ENCODE data around the gene SLC29A1.
"Not testable (repeated sequence)": the region's sequence is repeated elsewhere in the genome, so short reads cannot be mapped to it uniquely, and the experiment has no call there.

Gene SLC29A1

GRCh38 chr6:44196351-44196750, 27.0 kb upstream of the SLC29A1 start:
- DNase-seq, result not testable (repeated sequence)

DNA sequence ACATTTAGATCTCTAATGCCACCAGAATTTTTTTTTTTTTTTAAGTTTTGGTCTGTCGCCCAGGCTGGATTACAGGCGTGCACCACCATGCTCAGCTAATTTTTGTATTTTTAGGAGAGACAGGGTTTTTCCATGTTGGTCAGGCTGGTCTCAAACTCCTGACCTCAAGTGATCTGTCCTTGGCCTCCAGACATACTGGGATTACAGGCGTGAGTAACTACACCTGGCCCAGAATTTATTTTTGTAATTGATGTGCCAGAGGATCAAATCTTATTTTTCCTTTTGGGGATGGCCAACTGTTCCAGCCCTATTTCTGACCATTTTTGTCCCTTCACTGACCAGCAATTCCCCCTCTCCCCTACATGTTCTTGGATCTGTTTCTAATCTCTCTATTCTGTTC, 24.7 kb upstream of the SLC29A1 start:
- no peak for DNase-seq

GRCh38 chr6:44199883-44200282, 23.5 kb upstream of the SLC29A1 start:
- no peak for DNase-seq

DNA sequence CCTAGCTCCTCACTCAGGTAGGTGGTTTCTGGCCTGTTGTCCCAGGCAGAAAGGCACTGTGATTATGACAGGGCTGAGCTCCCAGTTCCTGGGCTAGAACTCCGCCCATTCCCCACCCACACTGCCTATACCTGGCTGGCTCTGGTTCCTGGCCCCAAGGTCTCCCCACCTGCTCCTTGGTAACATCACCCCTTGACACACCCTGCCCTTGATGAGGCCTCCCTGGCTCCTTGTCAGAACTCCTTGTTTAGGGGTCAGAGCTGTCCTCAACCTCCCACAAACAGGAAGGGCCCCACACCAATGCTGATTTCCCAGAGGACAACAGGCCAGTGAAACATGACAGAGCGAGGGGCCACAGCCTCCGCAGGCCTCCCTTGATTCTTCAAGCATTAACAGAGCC, 22.2 kb upstream of the SLC29A1 start:
- no peak for DNase-seq

DNA sequence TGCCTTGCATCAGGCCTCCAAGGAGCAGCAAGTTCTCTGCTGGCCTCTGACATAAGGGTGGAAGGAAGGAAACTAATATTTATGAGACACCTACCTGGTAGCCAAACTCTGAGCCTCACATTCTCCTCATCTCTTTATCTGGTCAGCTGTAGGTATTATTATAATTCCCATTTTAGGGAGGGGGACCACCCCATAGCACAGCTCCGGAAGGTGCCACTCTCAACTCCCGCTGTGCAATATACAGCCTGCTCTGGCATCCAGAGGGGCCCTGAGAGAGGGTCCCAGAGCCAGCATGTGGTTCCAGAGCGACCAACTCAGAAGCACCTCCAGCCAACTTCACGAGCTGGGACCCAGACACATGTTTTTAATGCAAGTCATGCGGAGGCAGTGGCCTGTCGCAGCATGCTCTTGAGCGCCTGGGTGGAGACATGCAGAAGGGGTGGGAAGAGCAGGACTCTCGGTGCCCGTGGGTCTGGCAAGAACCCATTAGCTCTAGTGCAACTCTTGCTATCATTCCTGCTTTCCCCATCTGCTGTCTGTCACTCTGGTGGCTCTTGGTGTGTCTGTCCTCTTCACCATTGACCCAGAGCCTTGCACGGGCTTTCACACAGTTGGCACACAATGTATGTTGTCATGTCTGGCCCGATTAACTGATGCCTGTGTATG, 21.6 kb upstream of the SLC29A1 start:
- DNase-seq, result peak; percentile 16

DNA sequence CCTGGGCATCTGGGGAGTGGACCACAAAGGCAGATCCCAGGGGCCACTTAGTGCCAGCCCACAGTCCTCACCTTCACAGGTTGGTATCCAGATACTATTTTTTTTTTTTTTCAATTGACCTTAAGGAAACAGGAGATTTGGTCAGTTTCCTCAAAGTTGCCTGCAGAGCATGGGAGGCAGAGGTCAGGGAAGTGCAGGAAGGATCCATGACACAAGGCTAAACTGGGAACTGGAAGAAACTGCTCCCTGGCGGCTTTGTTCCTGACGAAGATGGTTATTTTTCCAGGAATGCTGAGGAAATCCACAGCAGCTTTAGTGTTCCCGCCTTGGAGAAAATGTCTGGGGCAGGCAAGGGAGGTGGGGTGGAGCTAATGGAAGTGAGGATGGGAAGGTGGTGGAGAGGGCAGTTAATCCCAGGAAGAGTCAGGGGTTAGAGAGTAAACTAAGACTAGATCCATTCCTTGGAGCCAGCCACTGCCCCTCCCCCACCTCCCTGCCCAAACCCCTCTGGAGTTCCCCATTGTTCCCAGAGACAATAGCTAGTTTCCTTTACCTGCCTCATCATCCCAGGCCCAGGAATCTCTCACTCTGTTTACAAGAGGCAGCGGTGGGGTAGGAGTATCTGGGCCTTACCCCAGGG, 20.9 kb upstream of the SLC29A1 start:
- no peak for DNase-seq

DNA sequence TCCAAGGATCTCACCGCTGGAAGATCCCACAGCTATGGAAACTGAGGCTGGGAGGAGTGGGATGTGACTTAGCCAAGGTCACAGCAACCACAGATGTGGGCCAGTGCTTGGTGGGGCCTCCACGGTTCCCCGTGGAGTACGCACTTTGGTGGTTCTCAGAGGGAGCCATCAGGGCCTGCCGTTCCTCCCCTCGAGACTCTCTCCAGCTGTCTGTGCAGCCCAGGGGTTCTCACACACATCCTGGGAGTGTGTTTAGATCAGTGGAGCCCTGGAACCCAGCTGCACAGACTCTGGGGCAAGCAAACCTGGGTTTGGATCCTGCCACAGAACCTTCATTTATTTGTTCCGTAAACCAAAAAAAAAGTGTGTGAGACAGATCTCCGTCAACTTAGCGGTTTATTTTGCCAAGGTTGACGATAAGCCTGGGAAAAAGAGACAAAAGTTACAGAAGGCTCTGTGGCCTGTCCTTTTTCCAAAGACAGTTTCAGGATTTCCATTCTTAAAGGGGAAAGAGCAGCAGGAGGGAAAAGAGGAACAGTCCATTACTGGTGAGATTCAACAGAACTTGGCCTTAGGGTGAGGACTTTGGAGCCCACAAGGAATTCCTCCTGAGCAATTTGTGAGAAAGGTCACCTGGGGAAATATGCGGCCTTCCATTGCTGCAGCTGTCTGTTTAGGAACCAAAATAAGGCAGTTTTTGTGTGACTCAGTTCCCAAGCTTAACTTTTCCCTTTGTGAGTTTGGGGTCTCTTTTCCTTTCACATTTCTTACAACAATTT, 20.2 kb upstream of the SLC29A1 start:
- DNase-seq, result no peak

GRCh38 chr6:44203955-44204354, 19.4 kb upstream of the SLC29A1 start:
- DNase-seq, result no peak

DNA sequence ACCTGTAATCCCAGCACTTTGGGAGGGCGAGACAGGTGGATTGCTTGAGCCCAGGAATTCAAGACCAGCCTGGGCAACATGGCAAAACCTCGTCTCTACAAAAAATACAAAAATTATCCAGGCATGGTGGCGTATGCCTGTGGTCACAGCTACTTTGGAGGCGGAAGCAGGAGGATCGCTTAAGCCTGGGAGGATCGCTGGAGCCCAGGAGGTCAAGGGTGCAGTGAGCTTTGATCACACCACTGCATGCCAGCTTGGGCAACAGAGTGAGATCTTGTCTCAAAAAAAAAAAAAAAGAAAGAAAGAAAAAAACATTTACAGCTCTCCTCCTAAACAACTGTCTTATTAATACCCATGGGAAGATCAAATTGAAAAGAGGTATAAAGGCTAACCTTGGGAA, 15.4 kb upstream of the SLC29A1 start:
- no peak for DNase-seq

GRCh38 chr6:44211284-44211683, 12.1 kb upstream of the SLC29A1 start:
- DNase-seq, result no peak

- DNase-seq, result no peak
Measured at GRCh38 chr6:44214307-44214706, 9.1 kb upstream of the SLC29A1 start.

DNA sequence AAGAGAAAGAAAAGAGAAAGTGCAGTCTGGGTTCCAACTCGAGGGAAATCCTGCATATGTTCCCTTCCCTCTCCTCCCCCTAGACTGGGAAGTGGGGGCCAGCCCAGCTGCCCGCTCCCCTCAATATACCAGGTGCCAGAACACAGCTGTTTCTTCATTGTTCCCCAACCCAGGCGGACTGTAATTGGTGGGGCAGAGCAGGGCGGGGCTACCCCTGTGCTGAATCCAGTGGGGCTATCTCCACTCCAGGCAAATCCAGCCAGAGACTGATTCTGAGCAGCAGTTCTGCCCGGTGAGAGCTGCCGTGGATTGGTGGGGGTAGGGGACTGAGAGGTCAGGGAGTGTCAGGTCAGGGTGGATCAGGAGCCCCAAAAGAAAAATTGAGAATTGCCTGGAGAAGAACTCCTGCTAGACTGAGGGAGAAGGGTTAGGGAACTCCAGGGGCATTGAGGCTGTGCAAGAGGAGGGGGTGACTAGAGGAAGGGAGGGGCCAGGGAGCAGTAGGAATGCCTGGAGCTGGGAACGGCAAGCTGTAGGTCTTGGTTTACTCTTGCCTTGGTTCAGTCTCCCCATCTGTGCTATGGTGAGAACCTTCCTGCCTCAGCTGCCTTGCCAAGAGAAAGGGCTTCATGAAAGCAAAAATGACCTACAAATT, 6.6 kb upstream of the SLC29A1 start, which contains the start of gene MYMX:
Gene MYMX (plus strand): TSS at position 250 of the 655 bp plus-strand sequence. CDS start 546 bp downstream, outside the sequence.
- DNase-seq, result peak; percentile 75

DNA sequence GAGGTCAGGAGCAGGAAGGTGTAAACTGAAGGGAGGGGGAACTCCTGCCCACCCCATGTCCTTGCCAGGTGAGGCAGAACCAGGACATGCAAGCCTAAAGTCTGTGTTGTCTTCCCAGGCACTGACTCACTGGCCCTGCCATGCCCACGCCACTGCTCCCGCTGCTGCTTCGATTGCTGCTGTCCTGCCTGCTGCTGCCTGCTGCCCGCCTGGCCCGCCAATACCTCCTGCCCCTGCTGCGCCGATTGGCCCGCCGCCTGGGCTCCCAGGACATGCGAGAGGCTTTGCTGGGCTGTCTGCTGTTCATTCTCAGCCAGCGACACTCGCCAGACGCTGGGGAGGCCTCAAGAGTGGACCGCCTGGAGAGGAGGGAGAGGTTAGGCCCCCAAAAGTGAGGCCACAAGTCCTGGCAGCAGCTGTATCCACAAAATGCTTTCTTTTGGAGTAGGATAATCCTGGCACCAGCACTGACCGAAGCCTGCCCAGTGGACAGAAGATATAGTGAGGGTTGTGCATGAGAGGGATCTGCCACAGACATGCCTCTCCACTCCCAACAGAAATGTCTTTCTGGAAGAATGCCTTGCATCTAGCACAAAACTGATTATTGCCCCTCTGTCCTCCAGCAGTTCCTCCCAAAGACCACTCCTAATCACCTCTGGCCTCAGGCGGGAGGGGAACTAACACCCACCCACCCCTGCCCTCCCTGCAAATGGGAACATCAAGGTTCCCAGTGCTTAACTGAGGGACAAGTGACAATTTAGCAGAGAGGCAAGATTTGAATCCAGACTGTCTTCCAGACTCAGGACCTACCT, 5.9 kb upstream of the SLC29A1 start:
- DNase-seq, result no peak

GRCh38 chr6:44219053-44219814, 4.2 kb upstream of the SLC29A1 start:
- DNase-seq, result peak; percentile 23

- no peak for DNase-seq
Measured at GRCh38 chr6:44219815-44220784, 3.3 kb upstream of the SLC29A1 start.

DNA sequence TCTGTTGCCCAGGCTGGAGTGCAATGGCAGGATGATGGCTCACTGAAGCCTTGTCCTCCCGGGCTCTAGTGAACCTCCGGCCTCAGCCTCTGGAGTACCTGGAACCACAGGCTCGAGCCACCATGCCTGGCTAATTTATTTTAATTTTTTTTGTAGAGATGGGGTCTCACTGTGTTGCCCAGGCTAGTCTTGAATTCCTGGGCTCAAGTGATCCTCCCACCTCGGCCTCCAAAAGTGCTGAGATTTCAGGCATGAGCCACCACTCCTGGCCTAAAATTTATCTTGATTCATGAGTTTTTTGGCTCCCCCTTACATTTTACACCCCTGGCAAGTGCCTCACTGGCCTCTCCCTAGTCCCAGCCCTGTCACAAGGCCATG, 2.5 kb upstream of the SLC29A1 start:
- DNase-seq, result no peak

GRCh38 chr6:44221291-44221960, 2.0 kb upstream of the SLC29A1 start:
- DNase-seq, result peak; percentile 57

GRCh38 chr6:44221961-44222335, 1.4 kb upstream of the SLC29A1 start:
- DNase-seq, result no peak

GRCh38 chr6:44222486-44223318, 693 bp upstream of the SLC29A1 start:
- DNase-seq, result peak; percentile 63
